Measurements from ENCODE around the gene PCYOX1L.
A peak's percentile ranks its signal among the peaks of the same experiment; 100 is the strongest.

Gene PCYOX1L

DNA sequence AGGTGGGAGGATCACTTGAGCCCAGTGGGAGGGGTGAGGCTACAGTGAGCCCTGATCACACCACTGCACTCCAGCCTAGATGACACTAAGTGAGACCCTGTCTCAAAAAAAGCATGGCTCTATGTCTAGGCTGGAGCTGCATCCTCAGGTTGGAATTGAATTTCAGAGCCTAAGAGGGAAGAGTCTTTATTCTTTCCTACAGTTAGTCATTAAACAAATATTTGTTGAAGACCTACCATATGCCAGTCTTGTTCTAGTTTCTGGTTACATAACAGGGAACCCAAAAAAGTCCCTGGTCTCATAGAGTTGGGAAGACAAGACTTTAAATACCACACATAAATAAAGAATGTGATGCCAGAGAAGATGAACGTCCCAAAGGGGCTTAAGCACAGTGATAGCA, 19.5 kb upstream of the PCYOX1L start:
- DNase-seq: no peak

DNA sequence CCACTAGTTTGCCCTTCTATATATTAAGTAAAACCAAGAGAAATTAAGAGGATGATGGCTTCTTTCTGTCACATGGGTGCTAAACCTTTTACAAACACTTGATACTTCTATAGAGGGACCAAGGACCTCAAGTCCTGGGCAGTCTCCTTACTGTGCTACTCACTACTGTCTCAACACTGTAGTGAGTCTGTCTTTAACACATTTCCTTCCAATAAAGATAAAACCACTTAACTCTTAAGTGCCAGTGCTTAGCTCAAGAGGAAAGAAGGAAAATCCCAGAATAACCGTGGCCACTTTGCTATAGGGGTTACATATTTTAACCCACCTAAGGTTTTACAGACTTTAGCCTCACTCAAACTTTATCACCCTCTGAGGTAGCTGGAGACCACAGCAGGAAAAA, 16.9 kb upstream of the PCYOX1L start:
- DNase-seq: no peak

DNA sequence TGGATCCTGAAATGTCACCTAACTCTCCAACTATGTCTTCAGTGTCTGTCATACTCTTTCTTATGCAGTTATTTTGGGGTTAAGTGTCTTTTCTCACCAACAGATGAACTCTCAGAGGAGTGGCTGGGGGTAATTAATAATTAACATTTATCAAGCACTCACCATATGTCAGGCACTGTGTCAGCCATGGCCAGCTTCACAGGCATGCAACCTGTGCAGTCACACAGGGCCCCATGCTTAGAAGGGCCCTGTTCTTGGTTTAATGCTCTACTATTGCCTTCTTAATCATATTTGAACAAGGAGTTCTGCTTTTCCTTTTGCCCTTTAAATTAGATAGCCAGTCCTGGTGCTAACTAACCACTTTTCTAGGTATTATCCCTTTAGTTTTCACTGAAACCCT, 16.0 kb upstream of the PCYOX1L start:
- DNase-seq: no peak

DNA sequence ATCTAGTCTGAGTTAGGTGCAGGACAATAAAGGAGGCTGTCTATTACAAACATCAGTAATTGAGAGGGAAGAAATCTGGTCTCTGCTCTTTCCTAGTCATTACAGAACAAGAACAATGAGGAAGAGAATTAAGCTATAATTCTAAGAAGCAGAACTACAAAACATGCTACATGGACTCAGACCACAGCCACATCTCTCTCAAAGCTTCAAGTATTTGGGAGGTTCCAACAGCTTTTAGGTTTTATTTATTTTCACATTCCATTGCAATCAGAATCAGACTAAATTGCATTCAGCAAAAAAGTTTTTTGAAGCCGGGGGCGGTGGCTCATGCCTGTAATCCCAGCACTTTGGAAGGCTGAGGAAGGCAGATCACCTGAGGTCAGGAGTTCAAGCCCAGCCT, 13.7 kb upstream of the PCYOX1L start:
- no peak for DNase-seq

DNA sequence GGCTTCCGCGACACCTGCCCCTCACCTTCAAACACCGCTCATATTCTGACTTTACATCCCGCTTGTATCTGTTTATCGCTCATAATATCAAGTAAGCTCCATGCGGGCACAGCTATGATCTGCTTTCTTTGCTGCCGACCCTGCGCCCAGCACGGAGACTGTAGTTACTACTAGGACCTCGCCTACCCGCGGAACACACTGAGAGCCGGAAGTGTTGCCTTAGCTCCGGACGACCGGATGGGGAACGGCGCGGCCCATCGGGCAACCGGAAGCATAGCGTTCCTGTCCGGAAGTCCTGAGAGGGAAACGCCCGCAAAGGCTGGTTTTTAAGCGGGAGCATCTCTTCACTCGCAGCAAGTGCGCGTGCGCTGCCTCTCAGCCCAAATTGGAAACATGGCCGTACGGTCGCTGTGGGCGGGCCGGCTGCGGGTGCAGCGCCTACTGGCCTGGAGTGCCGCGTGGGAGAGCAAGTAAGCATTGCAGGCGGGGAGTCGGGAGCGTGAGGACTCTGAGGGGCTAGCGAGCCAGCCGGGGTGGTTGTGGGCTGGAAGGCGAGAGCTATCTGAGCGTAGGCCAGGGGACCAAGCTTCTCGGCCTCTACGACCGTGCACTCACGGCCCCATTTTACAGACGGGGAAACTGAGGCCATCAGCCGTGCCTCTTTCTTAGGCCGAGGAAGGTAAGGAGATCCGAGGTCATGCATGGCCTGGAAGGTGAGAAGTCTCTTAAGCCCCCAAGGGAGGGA, 12.5 kb upstream of the PCYOX1L start, which contains the start of gene GRPEL2:
TSS of gene GRPEL2 (plus strand) at position 353 of the 745 bp plus-strand sequence. CDS start at position 394, 41 bp downstream.
- DNase-seq: peak; percentile 88

DNA sequence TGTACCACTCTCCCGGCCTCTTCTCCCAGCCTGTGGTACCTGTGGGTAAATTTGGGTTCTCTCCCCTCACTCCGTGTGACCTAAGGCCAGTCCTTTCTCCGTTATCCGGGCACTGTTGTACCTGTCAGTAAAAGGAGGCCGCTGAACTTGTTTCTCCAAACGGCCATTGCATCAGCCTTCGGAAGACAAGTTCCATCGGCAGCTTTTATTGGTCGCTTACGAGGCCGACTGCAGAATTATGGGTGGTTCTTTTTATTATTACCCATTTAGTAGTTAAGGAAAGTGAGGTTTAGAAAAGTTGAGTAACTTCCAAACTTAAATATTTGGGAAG, 12.0 kb upstream of the PCYOX1L start:
- DNase-seq: peak; percentile 34

DNA sequence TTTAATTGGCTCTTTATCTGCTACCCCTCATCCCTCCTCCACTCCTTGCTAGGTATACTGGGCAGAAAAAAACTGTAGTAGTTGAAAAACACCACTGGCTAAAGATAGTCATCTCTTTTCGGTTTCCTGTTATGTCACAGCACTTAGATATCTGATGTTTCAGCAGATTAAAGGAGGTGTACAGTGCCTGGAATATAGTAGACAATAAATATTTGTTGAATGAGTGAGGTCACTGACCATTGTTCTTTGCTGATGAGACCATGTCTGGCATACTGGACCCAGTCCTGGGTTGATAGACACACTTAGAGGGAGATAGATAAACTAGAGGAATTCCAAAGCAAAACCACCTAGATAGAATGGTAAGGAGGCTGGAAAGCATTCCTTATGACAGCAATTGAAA, 9.3 kb upstream of the PCYOX1L start:
- DNase-seq: no peak

DNA sequence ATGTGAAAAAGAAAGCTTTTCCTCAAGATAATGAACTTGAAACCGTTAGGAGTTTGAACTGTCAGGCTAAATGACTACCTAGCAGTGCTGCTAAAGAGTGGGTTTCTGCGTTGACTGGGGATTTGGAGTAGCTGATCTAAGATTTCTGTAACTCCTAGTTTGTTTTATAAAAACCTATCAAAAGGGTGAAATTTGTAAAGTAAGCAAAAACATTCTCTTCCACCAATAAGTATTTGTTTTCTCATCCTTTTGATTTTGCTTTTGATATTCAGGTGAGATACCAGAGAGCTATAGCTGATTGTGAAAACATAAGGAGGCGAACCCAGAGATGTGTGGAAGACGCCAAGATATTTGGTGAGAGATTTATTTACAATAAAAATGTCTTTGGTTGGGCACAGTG, 8.5 kb upstream of the PCYOX1L start:
- DNase-seq: no peak

DNA sequence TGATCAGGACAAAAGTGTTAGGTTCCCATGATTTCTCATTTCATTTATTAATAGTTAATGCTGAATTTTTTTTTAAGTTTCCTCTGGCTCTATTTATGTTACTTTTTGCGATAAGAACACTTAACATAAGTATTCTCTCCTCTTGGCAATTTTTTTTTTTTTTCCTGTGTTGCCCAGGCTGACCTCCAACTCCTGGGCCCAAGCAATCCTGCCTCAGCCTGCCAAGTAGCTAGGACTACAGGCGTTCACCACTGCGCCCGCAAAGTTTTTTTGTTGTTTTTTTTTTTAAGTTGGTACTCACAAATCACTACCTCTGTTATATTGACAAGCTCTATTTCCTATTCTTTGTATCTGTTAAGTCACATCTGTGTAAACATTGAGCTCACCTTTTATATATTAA, 5.7 kb upstream of the PCYOX1L start:
- no peak for DNase-seq

DNA sequence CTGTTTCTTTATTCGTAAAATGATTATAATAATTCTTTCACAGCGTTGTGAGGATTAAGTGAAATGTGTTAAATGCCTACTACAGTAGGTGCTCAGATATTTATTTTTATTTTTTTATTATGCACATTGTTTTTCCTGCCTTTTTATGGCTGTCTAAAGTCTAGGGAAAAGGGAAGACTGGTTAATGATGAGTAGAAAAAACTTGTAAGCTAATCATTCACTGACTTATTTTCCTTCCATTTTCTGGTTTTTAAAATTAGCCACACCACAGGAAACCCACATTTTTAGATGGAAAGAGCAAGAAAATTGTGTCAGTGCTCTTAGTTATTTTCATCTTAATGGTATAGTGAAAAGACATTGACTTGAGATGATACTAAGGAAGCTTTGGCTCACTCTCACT, 3.9 kb upstream of the PCYOX1L start:
- no peak for DNase-seq

DNA sequence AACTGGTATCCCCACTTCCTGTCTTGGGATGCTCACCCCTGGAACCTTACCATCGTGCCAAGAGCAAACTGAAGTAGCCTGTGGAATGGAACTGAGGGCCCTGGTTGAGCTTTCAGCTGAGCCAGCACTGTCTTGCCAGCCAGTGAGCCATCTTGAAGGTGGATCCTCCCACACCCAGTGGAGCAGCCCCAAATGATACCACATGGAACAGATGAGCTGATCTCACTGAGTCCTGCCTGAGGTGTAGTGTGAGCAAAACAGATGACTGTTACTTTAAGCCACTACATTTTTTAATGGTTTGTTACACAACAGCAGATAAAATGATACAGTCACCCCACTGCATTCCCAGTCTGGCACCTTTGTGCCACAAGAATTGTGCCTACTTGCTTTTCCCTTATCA, 2.2 kb upstream of the PCYOX1L start:
- DNase-seq: no peak

DNA sequence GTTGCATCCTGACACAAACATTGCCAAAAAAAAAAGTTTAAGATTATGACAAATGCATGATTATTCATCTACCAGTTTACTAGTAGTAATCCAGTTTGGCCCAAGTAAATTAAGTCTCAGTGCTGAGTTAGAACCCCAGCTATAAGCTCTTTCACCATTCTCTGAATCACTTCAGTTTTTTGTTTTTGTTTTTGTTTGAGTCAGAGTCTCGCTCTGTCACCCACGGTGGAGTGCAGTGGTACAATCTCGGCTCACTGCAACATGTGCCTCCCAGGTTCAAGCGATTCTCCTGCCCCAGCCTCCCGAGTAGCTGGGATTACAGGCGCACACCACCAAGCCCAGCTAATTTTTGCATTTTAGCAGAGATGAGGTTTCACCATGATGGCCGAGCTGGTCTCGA, 1.5 kb upstream of the PCYOX1L start:
- DNase-seq: no peak

DNA sequence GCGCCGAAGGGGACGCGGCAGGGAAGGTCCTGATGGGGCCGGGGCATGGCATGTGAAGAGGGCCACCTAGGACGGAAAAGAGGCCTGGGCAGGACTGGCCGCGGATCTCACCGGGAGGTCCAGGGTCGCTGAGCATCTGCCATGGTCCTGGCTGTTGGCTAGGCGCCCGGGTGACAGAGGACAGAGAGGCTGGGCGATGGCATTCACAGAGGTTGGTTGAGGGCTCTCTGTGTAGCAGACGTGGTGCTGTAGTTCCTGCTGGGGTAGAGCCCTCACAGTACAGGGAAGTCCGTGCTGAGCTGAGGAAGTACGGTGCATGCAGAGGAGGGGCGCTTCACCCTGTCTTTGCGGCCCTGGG, 427 bp downstream of the PCYOX1L start:
- DNase-seq: no peak

DNA sequence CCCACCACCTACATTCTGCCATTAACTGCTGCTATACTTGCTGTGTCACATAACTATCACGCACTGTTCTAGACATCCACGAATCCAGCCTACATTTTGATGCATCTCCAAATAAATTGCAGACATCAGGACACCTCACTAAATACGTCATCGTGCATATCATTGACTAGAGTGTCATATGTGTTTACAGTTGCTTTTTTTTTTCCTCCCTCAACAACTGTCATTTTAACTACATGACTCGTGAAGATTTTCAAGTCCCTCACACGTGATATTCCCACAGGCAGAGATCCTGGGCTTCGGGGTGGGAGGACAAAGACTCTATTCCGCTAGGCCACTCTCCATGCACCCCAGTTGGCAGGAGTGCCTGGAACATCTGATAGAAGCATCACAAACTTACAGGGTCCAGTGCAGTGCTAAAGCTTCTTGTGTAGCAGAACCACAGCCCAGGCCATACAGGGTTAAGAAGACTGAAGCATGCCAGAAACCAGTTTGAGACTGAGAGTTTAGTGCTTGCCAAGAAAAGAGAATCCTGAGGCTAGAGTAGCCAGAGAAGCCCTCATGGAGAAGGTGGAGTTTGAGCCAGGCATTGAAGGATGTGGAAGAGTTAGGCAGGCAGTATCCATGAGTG, 1.1 kb downstream of the PCYOX1L start:
- DNase-seq: no peak

DNA sequence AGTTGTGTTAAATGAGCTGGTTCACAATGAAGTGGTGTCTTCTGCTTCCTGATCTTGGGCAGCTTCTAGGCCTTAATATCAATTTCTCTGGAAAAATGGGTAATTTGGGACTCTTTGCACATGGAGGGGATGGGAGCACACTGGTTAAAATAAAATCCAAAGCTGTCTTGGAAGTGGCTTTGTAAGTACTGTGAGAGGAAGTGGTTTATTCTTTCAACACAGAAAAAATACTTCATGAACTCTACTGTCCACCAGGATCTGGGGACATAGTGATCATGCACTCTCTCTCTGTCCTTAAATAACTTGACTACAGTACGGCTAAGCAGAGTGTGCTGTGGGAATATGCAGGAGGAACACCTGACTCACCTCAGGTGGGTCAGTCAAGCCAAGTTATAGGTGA, 2.4 kb downstream of the PCYOX1L start:
- no peak for DNase-seq

DNA sequence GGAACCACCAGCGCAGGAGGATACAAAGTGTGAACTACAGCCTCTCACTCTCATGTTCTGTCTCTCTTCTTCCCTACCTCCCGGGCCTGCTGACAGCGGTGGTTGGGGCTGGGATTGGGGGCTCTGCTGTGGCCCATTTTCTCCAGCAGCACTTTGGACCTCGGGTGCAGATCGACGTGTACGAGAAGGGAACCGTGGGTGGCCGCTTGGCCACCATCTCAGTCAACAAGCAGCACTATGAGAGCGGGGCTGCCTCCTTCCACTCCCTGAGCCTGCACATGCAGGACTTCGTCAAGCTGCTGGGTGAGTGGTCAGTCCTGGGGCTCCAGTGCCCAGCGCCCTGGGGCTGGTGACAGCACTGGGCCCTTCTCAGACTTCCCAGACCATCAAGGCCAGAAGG, 4.7 kb downstream of the PCYOX1L start:
- no peak for DNase-seq

DNA sequence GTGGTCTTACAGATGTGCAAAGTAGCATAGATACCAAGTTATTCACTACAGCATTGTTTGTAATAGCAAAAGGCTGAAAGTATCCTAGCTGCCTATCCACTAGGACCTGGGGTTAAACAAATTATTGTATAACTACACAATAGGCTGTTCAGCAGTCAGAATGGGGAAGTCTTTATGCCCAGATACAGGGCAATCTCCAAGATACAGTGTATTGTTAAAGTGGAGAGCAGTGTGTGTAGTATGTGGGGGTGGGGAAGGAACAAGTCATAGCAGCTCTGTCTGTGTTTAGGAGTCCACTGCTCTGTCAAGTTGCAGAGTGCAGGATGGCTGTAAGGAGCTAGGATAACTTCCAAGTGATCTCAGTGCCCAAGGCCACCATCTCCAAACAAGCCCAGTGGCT, 5.5 kb downstream of the PCYOX1L start:
- DNase-seq: no peak

DNA sequence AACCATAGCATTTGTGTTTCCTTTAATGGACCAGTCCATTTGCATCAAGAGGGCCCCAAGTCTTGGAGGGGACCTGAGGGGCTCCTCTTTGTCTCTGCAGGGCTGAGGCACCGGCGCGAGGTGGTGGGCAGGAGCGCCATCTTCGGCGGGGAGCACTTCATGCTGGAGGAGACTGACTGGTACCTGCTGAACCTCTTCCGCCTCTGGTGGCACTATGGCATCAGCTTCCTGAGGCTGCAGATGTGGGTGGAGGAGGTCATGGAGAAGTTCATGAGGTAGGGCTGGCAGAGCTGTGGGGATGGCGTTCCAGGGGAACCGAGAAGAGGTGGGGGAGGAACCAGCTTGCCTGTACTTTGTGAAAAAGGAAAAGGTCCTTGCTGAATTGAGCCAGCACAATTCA, 6.1 kb downstream of the PCYOX1L start:
- no peak for DNase-seq

DNA sequence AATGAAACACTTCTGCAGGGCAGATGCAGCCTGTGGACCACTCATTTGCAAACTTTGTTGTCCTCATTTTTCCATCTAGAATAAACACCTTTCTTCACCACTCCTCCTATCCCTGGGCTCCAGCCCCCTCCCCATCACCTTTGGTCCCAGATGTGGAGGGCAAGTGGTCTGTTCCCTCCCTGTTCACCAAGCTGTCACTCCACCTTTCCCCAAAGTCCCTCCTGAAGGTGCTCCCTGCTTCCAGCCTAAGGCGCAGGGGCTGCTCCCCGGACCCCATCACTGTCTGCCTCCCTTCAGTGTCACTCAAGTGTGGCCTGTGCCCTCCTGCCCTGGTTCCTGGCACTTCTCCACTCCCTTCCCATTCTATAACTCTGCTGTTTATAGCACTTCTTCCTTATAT, 6.9 kb downstream of the PCYOX1L start:
- no peak for DNase-seq

DNA sequence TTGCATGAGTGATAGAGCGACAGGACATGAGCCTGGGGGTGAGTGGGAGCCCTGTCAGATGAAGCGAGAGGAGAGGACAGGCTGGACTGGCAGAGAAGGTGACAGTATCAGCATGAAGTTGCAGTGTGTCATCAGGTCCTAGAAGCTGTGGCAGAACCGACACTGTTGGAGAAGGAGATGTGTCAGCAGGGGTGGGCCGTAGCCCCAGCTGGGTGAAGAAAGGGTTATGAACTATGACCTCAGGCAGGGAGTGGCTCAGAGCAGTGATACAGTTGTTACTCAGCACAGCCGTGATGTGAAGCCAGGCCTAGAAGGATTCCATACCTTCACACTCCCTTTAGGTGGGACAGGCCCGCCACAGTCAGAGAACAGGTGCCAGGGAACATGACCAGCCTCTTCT, 7.6 kb downstream of the PCYOX1L start:
- no peak for DNase-seq

DNA sequence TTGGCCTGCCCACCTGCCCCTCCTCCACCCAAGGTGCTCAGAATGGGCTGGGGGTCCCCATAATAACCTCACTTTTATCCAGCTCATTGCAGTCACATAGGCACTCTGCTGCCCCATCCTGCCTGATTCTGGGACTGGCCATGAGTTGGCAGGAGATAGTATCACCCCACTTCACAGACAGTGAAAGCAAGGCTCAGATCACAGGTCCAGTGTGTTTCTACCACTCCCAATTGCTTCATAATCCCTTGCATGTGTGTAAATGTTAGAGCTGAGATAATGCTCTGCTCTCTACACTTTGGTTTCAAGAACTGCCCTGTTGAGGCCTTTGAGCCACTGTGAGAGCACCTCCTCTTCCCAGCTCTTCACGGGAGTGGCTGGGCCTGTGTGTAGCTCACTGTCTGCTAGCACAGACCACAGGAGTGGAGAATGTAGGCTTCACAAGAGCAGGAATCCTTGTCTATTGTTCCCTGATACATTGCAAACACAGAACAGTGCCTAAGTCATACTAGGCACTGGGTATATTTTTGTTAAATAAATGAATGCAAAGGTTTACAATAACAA, 8.4 kb downstream of the PCYOX1L start:
- no peak for DNase-seq

DNA sequence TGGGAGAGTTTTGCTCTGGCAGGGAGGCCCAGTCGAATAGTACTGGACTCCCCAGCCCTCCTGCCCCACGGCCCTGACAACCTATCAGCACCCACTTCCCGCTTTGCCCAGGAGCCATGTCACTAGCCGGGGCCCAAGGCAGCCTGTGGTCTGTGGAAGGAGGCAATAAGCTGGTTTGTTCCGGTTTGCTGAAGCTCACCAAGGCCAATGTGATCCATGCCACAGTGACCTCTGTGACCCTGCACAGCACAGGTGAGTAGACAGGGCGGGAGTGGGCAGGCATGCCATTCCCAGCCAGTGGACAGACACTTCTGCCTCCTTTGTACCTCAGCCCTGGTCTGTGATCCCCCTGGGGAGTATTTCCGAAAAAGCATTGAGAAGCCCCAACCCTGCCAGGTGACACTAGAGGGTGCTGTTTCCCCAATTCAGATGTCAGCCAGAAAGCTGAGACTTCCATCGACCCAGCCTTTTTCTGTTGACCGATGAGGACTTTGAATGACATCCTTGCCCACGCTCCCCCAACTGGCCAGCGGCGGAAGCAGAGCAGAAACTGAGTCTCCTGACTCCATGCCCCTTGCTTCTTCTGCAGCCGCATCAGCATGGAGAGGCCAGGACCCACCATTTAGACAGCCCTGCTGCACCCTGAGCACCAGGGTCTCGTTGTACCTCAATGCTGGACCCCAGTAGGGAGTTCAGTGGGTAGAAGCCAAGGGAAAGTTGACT, 9.6 kb downstream of the PCYOX1L start:
- no peak for DNase-seq

DNA sequence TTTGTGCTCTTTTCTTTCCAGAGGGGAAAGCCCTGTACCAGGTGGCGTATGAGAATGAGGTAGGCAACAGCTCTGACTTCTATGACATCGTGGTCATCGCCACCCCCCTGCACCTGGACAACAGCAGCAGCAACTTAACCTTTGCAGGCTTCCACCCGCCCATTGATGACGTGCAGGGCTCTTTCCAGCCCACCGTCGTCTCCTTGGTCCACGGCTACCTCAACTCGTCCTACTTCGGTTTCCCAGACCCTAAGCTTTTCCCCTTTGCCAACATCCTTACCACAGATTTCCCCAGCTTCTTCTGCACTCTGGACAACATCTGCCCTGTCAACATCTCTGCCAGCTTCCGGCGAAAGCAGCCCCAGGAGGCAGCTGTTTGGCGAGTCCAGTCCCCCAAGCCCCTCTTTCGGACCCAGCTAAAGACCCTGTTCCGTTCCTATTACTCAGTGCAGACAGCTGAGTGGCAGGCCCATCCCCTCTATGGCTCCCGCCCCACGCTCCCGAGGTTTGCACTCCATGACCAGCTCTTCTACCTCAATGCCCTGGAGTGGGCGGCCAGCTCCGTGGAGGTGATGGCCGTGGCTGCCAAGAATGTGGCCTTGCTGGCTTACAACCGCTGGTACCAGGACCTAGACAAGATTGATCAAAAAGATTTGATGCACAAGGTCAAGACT, 10.3 kb downstream of the PCYOX1L start:
- no peak for DNase-seq

DNA sequence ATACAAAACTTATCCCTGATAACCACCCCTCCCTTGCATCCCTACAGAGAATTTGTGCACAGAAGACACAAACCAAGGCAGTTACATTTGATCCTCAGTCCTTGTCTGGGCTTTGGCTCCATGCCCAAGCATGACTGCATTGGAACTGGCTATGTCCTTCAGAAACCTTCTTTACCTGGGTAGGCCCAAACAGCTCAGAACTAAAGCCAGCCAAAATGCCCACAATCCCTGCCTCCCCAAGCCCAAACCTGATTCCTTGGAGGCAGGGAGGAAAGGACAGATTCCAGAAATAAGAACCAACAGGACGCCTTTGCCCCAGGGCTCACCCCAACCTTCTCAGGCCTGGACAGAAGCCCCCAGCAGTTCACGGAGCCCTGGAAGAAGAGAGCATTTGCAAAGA, 13.0 kb downstream of the PCYOX1L start:
- no peak for DNase-seq
